GM12878 (cell line): ENCODE results near the gene CTNNB1. TPM values are rescaled to one million over a fixed set of nuclear protein-coding genes. Genes with fewer than 3 reads are reported as not detected.

Source experiments
- ATAC-seq: fragments of 200-7000 bp; cut with Tn5 transposase; 3 replicates; pipeline ENCODE4 v1.9.1; 2020; ENCODE audit warnings: mild to moderate bottlenecking, moderate library complexity
- BruUV-seq: library from RNA; stranded (reverse); fragments of 400-500 nt; replicated peaks from 2 replicates; lab custom pipeline; 2021; lab: Mats Ljungman, UMichigan
- CTCF ChIA-PET: fragments of 300-600 bp; sonication (Branson Sonifier 250); formaldehyde crosslinking; extraction: SDS; loops from one replicate; lab custom pipeline; 2021; ENCODE audit warnings: inconsistent platforms; lab: Yijun Ruan, JAX
- POLR2A ChIA-PET: fragments of 350-600 bp; formaldehyde crosslinking; extraction: SDS; loops from one replicate; lab custom pipeline; 2021; ENCODE audit warnings: inconsistent platforms; lab: Charles Lee
- RAD21 ChIA-PET: fragments of 300-600 bp; sonication (Branson Sonifier 250); formaldehyde crosslinking; loops from one replicate; lab custom pipeline; 2023; ENCODE audit warnings: antibody characterized with exemption; ENCODE audit not compliant: unreplicated experiment; lab: Charles Lee
- SMC1A ChIA-PET: fragments of 300-600 bp; sonication (Branson Sonifier 250); formaldehyde crosslinking; loops from one replicate; lab custom pipeline; 2023; ENCODE audit not compliant: unreplicated experiment, uncharacterized antibody; lab: Charles Lee
- DNase-seq: peaks from one replicate; pipeline ENCODE4 v3.0.0-alpha.2; 2011; ENCODE audit warnings: low read depth, low spot score
- FAIRE-seq: peaks from 3 replicates; lab custom pipeline; 2011; peaks lifted over from hg19 to GRCh38; lab: Jason Lieb, UNC
- H2AFZ ChIP-seq: 2 replicates; pipeline ENCODE4 v1.6.0; 2011; ENCODE audit warnings: low read depth, low read length, control low read depth; ENCODE audit not compliant: control insufficient read depth
- H3K27ac ChIP-seq: 2 replicates; pipeline ENCODE4 v1.5.1; 2011; ENCODE audit warnings: control low read depth; ENCODE audit not compliant: control insufficient read depth, insufficient read depth
- H3K27me3 ChIP-seq, 2 experiments: replicated peaks in 1 of 2; 2 replicates each; pipeline versions ENCODE4 v1.6.0 to v1.6.1; 2011; ENCODE audit warnings: low read length in 1 of 2; ENCODE audit not compliant: control insufficient read depth in 2 of 2, insufficient read depth in 2 of 2
- H3K36me3 ChIP-seq, 2 experiments: 2 replicates each; pipeline ENCODE4 v1.5.1; 2011; ENCODE audit warnings: low read length in 1 of 2; ENCODE audit not compliant: control insufficient read depth in 2 of 2, insufficient read depth in 2 of 2
- H3K4me1 ChIP-seq: 2 replicates; pipeline ENCODE4 v1.6.1; 2011; ENCODE audit warnings: mild to moderate bottlenecking, low read length, moderate library complexity, mixed read lengths; ENCODE audit not compliant: control insufficient read depth, insufficient read depth
- H3K4me2 ChIP-seq: 2 replicates; pipeline ENCODE4 v1.6.0; 2011; ENCODE audit warnings: control low read depth; ENCODE audit not compliant: control insufficient read depth, insufficient read depth
- H3K4me3 ChIP-seq: fragments of 200-600 bp; sonication (generic); 2 replicates; pipeline ENCODE4 v1.5.1; 2016
- H3K79me2 ChIP-seq: 2 replicates; pipeline ENCODE4 v1.6.0; 2011; ENCODE audit warnings: low read length; ENCODE audit not compliant: control insufficient read depth, insufficient read depth
- H3K9ac ChIP-seq: 2 replicates; pipeline ENCODE4 v1.8.0; 2011; ENCODE audit warnings: low read length, control low read depth, mixed read lengths; ENCODE audit not compliant: control insufficient read depth, insufficient read depth
- H3K9me3 ChIP-seq: replicated peaks from 3 replicates; pipeline ENCODE4 v1.5.1; 2011; ENCODE audit warnings: mild to moderate bottlenecking, low read length; ENCODE audit not compliant: control insufficient read depth, insufficient read depth
- H4K20me1 ChIP-seq: 2 replicates; pipeline ENCODE4 v1.6.0; 2011; ENCODE audit not compliant: control insufficient read depth, insufficient read depth
- CBFB ChIP-seq: IDR thresholded peaks from 2 replicates; pipeline ENCODE4 v1.6.1; 2016; ENCODE audit warnings: antibody characterized with exemption, low read depth
- GABPA ChIP-seq: IDR thresholded peaks from 2 replicates; pipeline ENCODE4 v1.6.1; 2014; ENCODE audit warnings: antibody characterized with exemption, low read depth, mild to moderate bottlenecking, inconsistent platforms
- NR2C2 ChIP-seq: IDR thresholded peaks from 2 replicates; pipeline ENCODE4 v1.6.1; 2011; ENCODE audit warnings: borderline replicate concordance, low read depth; ENCODE audit not compliant: control insufficient read depth, insufficient read length
- SIX5 ChIP-seq: IDR thresholded peaks from 2 replicates; pipeline ENCODE4 v1.6.1; 2011; ENCODE audit warnings: mild to moderate bottlenecking, low read depth, low read length, moderate library complexity; ENCODE audit not compliant: severe bottlenecking
- TAF1 ChIP-seq: IDR thresholded peaks from 2 replicates; pipeline ENCODE4 v1.6.1; 2011; ENCODE audit warnings: mild to moderate bottlenecking, low read depth, low read length, borderline replicate concordance
- WRNIP1 ChIP-seq: IDR thresholded peaks from 2 replicates; pipeline ENCODE4 v1.6.1; 2011; ENCODE audit warnings: low read depth, low read length, improper control_type of control experiment, borderline replicate concordance
- WGBS: methylation state at CpG from one replicate; pipeline ENCODE4 v1.1.6; 2016; ENCODE audit warnings: low lambda C conversion rate; ENCODE audit not compliant: insufficient replicate concordance, insufficient coverage; ENCODE audit errors: missing lambda C conversion rate; 5-methylcytosine and 5-hydroxymethylcytosine counted together
- in situ Hi-C: fragments of 300-500 bp; cut with MboI; formaldehyde crosslinking; loops from 9 replicates; pipeline ENCODE4 v1.14.3; 2018; ENCODE audit warnings: mixed read lengths
- intact Hi-C: fragments of 100-400 bp; cut with micrococcal nuclease; formaldehyde crosslinking; loops from one replicate; pipeline ENCODE4 v1.14.2; 2022; ENCODE audit not compliant: unreplicated experiment
- polyA plus RNA-seq, 11 experiments: library from polyadenylated mRNA; depleted of rRNA in 4 of 11; unstranded in 6 of 11; stranded (reverse) in 5 of 11; fragments of >200 nt; fragmentation: Nextera tagmentation in 4 of 11; fragmentation: Illumina TruSeq in 1 of 11; extraction: Ambion mirVana in 4 of 11; extraction: Trizol in 1 of 11; gene quantifications; 1 replicate in 1 of 11; 2 replicates in 10 of 11; pipeline versions ENCODE4 v1.2.1 to v1.2.3, GENCODE V29; 2011 to 2016; ENCODE audit warnings: inconsistent platforms in 2 of 11, missing spikeins in 2 of 11, low read depth in 1 of 11
- total RNA-seq, 4 experiments: library from RNA; depleted of rRNA in 3 of 4; stranded (reverse); fragments of >200 nt in 3 of 4; fragmentation: Illumina TruSeq in 1 of 4; extraction: Trizol in 1 of 4; gene quantifications; 2 replicates each; pipeline versions ENCODE4 v1.2.1 to v1.2.3, GENCODE V29; 2013 to 2021
- TF ChIP-seq, protein P1 (sequence below): fragments of 450-650 bp; IDR thresholded peaks from 2 replicates; pipeline ENCODE4 v1.6.1; 2016; ENCODE audit warnings: mild to moderate bottlenecking
- TF ChIP-seq, protein P2 (sequence below): fragments of 450-650 bp; IDR thresholded peaks from 2 replicates; pipeline ENCODE4 v1.6.1; 2017; ENCODE audit warnings: antibody characterized with exemption, mild to moderate bottlenecking, moderate library complexity
- TF ChIP-seq, protein P3 (sequence below): fragments of 450-650 bp; IDR thresholded peaks from 2 replicates; pipeline ENCODE4 v1.6.1; 2017; ENCODE audit warnings: mild to moderate bottlenecking
- TF ChIP-seq, protein P4 (sequence below): IDR thresholded peaks from 2 replicates; pipeline ENCODE4 v1.6.1; 2012; ENCODE audit warnings: low read depth, low read length, improper control_type of control experiment
- TF ChIP-seq, protein P5 (sequence below): fragments of 450-650 bp; IDR thresholded peaks from 2 replicates; pipeline ENCODE4 v1.6.1; 2017; ENCODE audit warnings: low read depth, mild to moderate bottlenecking, moderate library complexity

Gene CTNNB1
- total and polyA plus RNA-seq, 10 of the 15 experiments (the other 5 are each of a cell fraction or from before 2014, with no cell fraction given), result 30.4 to 217 (median 138) TPM

DNA sequence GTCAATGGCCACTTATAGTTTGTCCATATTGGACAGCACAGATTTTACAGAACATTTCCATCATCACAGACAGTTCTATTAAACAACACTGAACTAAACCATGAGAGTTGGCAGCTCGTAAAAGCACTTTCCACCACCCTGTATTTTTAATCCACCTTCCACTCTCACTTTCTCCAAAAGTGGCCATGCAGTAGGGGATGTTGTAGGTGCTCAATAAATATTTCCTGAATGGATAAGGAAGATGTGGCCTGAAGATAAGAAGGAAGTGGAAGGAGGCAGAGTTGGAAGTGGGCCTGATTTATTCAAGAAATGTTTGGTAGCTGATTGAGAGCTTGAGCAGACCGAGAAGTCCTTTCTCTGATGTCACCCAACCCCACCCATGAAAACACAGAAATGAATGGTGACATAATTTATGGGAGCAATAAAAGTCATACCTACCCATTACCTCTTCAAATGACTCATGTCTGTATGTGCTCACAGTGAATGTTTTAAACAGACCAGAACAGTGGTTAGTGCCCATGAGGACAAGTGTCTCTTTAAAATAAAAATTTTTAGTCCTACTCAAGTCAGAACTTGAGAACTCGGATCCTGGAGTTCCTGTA, 39.6 kb upstream of the CTNNB1 start:
- WGBS, result 5% methylated on average over 3 of the region's 3 CpGs
- FAIRE-seq, result no peak
- TF ChIP-seq, protein P1, sequence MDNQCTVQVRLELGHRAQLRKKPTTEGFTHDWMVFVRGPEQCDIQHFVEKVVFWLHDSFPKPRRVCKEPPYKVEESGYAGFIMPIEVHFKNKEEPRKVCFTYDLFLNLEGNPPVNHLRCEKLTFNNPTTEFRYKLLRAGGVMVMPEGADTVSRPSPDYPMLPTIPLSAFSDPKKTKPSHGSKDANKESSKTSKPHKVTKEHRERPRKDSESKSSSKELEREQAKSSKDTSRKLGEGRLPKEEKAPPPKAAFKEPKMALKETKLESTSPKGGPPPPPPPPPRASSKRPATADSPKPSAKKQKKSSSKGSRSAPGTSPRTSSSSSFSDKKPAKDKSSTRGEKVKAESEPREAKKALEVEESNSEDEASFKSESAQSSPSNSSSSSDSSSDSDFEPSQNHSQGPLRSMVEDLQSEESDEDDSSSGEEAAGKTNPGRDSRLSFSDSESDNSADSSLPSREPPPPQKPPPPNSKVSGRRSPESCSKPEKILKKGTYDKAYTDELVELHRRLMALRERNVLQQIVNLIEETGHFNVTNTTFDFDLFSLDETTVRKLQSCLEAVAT, result no peak
- TF ChIP-seq CBFB (no peak), TAF1 (no peak), SIX5 (no peak), NR2C2 (no peak), WRNIP1 (no peak), GABPA (no peak)
- TF ChIP-seq, protein P2, sequence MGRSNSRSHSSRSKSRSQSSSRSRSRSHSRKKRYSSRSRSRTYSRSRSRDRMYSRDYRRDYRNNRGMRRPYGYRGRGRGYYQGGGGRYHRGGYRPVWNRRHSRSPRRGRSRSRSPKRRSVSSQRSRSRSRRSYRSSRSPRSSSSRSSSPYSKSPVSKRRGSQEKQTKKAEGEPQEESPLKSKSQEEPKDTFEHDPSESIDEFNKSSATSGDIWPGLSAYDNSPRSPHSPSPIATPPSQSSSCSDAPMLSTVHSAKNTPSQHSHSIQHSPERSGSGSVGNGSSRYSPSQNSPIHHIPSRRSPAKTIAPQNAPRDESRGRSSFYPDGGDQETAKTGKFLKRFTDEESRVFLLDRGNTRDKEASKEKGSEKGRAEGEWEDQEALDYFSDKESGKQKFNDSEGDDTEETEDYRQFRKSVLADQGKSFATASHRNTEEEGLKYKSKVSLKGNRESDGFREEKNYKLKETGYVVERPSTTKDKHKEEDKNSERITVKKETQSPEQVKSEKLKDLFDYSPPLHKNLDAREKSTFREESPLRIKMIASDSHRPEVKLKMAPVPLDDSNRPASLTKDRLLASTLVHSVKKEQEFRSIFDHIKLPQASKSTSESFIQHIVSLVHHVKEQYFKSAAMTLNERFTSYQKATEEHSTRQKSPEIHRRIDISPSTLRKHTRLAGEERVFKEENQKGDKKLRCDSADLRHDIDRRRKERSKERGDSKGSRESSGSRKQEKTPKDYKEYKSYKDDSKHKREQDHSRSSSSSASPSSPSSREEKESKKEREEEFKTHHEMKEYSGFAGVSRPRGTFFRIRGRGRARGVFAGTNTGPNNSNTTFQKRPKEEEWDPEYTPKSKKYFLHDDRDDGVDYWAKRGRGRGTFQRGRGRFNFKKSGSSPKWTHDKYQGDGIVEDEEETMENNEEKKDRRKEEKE, result no peak
- TF ChIP-seq, protein P3, sequence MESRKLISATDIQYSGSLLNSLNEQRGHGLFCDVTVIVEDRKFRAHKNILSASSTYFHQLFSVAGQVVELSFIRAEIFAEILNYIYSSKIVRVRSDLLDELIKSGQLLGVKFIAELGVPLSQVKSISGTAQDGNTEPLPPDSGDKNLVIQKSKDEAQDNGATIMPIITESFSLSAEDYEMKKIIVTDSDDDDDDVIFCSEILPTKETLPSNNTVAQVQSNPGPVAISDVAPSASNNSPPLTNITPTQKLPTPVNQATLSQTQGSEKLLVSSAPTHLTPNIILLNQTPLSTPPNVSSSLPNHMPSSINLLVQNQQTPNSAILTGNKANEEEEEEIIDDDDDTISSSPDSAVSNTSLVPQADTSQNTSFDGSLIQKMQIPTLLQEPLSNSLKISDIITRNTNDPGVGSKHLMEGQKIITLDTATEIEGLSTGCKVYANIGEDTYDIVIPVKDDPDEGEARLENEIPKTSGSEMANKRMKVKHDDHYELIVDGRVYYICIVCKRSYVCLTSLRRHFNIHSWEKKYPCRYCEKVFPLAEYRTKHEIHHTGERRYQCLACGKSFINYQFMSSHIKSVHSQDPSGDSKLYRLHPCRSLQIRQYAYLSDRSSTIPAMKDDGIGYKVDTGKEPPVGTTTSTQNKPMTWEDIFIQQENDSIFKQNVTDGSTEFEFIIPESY, result no peak
- TF ChIP-seq, protein P4, sequence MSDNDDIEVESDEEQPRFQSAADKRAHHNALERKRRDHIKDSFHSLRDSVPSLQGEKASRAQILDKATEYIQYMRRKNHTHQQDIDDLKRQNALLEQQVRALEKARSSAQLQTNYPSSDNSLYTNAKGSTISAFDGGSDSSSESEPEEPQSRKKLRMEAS, result no peak
- TF ChIP-seq, protein P5, sequence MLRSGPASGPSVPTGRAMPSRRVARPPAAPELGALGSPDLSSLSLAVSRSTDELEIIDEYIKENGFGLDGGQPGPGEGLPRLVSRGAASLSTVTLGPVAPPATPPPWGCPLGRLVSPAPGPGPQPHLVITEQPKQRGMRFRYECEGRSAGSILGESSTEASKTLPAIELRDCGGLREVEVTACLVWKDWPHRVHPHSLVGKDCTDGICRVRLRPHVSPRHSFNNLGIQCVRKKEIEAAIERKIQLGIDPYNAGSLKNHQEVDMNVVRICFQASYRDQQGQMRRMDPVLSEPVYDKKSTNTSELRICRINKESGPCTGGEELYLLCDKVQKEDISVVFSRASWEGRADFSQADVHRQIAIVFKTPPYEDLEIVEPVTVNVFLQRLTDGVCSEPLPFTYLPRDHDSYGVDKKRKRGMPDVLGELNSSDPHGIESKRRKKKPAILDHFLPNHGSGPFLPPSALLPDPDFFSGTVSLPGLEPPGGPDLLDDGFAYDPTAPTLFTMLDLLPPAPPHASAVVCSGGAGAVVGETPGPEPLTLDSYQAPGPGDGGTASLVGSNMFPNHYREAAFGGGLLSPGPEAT, result no peak
- ChIA-PET RAD21 (no interaction called here), POLR2A (no interaction called here), CTCF (interaction anchor here (0.6 kb wide), 1 partner anchor 47 kb away, joined by 3 read pairs; no protein-coding TSS in a partner anchor), SMC1A (no interaction called here)
- no TSS peak for BruUV-seq
- Histone ChIP-seq H3K27ac (no peak overlapping the region), H3K9me3 (no peaks in the 10 kb centered on the region), H4K20me1 (no peaks in the 10 kb centered on the region), H3K9ac (no peak overlapping the region), H3K36me3 (no peaks in the 10 kb centered on the region), H3K79me2 (no peaks in the 10 kb centered on the region), H3K4me2 (no peak overlapping the region), H3K4me1 (no peaks in the 10 kb centered on the region), H3K27me3 (peaks cover 0 to 2% of the 10 kb centered on the region in 2 experiments; a peak in 2 of 4 replicates), H2AFZ (no peak overlapping the region), H3K4me3 (no peak overlapping the region)
- no peak for DNase-seq
- intact Hi-C loops, result no loop called here
- ATAC-seq, result no peak
- in situ Hi-C loops, result no loop called here
